ENCODE data around the gene RPAIN.

DNA sequence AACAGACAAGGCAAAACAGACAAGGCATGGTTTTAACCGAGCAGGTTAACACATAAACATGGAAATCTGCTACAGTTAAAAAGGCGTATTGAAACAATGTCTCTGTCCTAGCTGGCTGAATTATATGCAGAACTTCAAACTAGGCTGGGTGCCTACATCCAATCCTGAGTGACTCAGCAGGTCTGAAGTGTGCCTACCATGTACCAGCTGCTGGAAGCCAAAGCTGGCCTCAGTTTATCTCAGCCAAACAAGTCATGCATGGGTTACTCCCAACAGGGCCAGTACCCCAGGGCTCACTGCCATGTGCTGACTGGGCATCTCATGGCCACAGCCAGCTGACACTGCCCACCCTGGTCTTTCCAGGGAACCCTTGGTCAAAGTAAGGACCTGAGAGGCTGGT lies 15.0 kb downstream of the RPAIN start:
- TF ChIP-seq POLR2A (IDR thresholded peaks at IDR 0.05; ENCODE audit: low read length) (no peak), GATA1 (IDR thresholded peaks at IDR 0.05; ENCODE audit: low read depth, low read length) (no peak)

All from erythroblast (primary cell).